Sigmoid colon (tissue), 7 donors: ENCODE results near the gene ARID3C. TPM values are rescaled to one million over a fixed set of nuclear protein-coding genes. Genes with fewer than 3 reads are reported as not detected.

ENCODE experiments used
- DNase-seq: peaks from one replicate; pipeline ENCODE4 v3.0.0-alpha.2; 2019
- H3K27ac ChIP-seq, 4 donors: fragments of 200-600 bp; sonication (generic); one replicate each; pipeline ENCODE4 v1.5.1; 2016 to 2019; ENCODE audit warnings: mild to moderate bottlenecking in 1 of 4
- H3K27me3 ChIP-seq, 3 donors: fragments of 200-600 bp; sonication (generic); one replicate each; pipeline ENCODE4 v1.5.1; 2019; ENCODE audit warnings: mild to moderate bottlenecking in 1 of 3
- H3K36me3 ChIP-seq, 4 donors: fragments of 200-600 bp; sonication (generic); one replicate each; pipeline ENCODE4 v1.5.1; 2016 to 2019
- H3K4me1 ChIP-seq, 4 donors: fragments of 200-600 bp; sonication (generic); one replicate each; pipeline ENCODE4 v1.5.1; 2017 to 2019
- H3K4me3 ChIP-seq, 4 donors: fragments of 200-600 bp; sonication (generic); one replicate each; pipeline ENCODE4 v1.5.1; 2017 to 2019; ENCODE audit warnings: mild to moderate bottlenecking in 2 of 4, moderate library complexity in 1 of 4
- H3K9me3 ChIP-seq, 4 donors: fragments of 200-600 bp in 3 of 4; sonication (generic) in 3 of 4; one replicate each; pipeline versions ENCODE4 v1.5.1 to v1.6.1; 2013 to 2019
- CTCF ChIP-seq, 4 experiments: fragments of 450-650 bp in 3 of 4; fragments of 200-600 bp in 1 of 4; IDR thresholded peaks; one replicate each; pipeline ENCODE4 v1.5.1; 2016 to 2019; ENCODE audit warnings: antibody characterized with exemption in 4 of 4, mild to moderate bottlenecking in 3 of 4, moderate library complexity in 2 of 4
- EP300 ChIP-seq, 4 donors: sonication (generic); formaldehyde crosslinking; IDR thresholded peaks; one replicate each; pipeline ENCODE4 v1.6.1; 2017; ENCODE audit warnings: antibody characterized with exemption in 4 of 4
- POLR2A ChIP-seq, 2 donors: fragments of 450-650 bp; IDR thresholded peaks; one replicate each; pipeline ENCODE4 v1.6.1; 2016; ENCODE audit warnings: antibody characterized with exemption in 2 of 2, mild to moderate bottlenecking in 2 of 2, moderate library complexity in 2 of 2
- POLR2AphosphoS5 ChIP-seq, 4 donors: sonication (generic); formaldehyde crosslinking; IDR thresholded peaks; one replicate each; pipeline ENCODE4 v1.6.1; 2017; ENCODE audit warnings: antibody characterized with exemption in 4 of 4
- WGBS, 2 donors: extraction: QIAGEN DNeasy Blood & Tissue Kit; methylation state at CpG; one replicate each; pipeline ENCODE4 v1.1.7; 2013; 5-methylcytosine and 5-hydroxymethylcytosine counted together
- intact Hi-C: fragments of 100-400 bp; cut with DNase I; formaldehyde crosslinking; loops from one replicate; pipeline ENCODE4 v1.15.1; 2023
- polyA plus RNA-seq, 3 donors: library from polyadenylated mRNA; stranded (reverse); fragments of 200-250 nt; gene quantifications; one replicate each; pipeline ENCODE4 v1.2.3, GENCODE V29; 2013
- total RNA-seq, 4 donors: library from RNA; depleted of rRNA; stranded (reverse); fragments of >200 nt; gene quantifications; one replicate each; pipeline ENCODE4 v1.1.0, GENCODE V29; 2016
- donor health status: healthy with polysubstance abuse.
- donor health status: Bipolar disorder and iron deficiency.
- donor health status: healthy.

ARID3C gene
- total and polyA plus RNA-seq, 7 donors = 0.06 TPM; not detected in 6

DNA sequence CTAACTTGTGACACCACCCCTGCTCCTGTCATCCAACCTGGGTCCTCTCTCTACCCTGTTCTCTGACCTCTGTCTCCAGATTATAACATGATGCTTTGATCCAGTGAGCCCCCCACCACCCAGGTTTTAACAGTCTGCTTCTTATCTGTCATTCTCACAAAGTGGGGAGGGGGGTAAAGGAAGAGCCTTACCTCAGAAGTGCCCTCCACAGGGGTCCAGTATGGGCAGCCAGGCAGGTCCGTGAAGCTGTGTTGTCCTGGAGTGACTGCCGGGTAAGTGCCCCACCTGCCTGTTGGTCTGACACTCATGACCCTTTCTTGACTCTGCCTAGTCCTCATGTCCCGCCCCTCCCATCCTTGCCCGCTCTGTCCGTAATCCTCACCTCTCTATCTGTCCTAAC lies 26.5 kb upstream of the ARID3C start:
- Histone ChIP-seq H3K4me3 (peak overlapping the region in 1 of 4 donors; percentile 2), H3K4me1 (peaks cover 0 to 61% (median 50%) of the 10 kb centered on the region in 4 donors), H3K27ac (peak overlapping the region; percentile 83 to 91 (median 88)), H3K36me3 (peaks cover 0 to 30% (median 8%) of the 10 kb centered on the region in 4 donors), H3K27me3 (no peaks in the 10 kb centered on the region), H3K9me3 (no peaks in the 10 kb centered on the region)
- DNase-seq = no peak
- TF ChIP-seq POLR2AphosphoS5 (IDR thresholded peaks at IDR 0.05) = no peak
- no peak for TF ChIP-seq CTCF (IDR thresholded peaks at IDR 0.05)
- TF ChIP-seq POLR2A (IDR thresholded peaks at IDR 0.05) = no peak
- TF ChIP-seq EP300 (IDR thresholded peaks at IDR 0.05) = no peak
- intact Hi-C loops = no loop called here
- 84 to 87% methylated on average over 5 of the region's 5 CpGs for WGBS, 2 donors

DNA sequence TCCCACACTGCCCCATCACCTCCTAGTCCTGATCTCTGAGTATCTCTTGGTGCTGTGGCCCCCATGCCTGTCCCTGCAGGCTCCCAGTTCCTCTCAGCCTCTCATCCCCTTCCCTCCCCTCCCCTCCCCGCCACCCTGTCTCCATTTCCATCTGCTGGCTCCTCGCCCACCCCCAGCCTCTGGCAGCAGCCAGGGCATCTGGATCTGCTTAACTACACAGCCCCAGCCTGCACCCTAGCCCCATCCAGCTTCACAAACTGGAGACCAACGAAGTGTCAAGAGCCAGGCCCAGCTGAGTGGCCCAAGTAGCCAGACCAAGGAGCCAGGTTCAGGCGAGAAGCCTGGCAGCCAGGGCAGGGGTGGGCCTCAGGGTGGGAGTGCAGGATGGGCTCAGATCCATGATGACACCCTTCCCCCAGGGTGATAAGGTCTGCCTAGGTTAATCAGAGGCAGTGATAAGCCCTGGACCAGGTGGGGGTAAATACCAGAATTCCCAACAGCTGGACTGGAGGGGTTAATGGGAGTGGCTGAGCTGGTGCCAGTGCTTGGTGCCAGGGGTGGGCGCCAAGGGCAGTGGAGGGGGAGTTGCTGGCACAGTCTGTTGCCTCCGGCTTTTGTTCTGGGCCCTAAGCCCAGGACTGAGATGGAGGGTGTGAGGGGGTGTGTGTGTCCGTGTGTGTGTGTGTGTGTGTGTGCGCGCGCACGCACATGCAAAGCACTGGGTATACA lies 25.6 kb upstream of the ARID3C start:
- peak overlapping the region in 2 of 4 donors; percentile 11 to 56 for H3K4me3 ChIP-seq
- H3K9me3 ChIP-seq = no peaks in the 10 kb centered on the region
- intact Hi-C loops = loop anchor here (5.0 kb wide), 1 partner anchor 338 kb away; no protein-coding TSS in a partner anchor
- peak overlapping the region; percentile 83 to 91 (median 88) for H3K27ac ChIP-seq
- TF ChIP-seq POLR2A (IDR thresholded peaks at IDR 0.05) (no peak), CTCF (IDR thresholded peaks at IDR 0.05) (no peak), EP300 (IDR thresholded peaks at IDR 0.05) (peak in 1 of 4 donors; percentile 54), POLR2AphosphoS5 (IDR thresholded peaks at IDR 0.05) (peak; percentile 41 to 82 (median 72))
- peaks cover 0 to 61% (median 50%) of the 10 kb centered on the region in 4 donors for H3K4me1 ChIP-seq
- peaks cover 3 to 30% (median 9%) of the 10 kb centered on the region in 4 donors for H3K36me3 ChIP-seq
- no peaks in the 10 kb centered on the region for H3K27me3 ChIP-seq
- DNase-seq = peak; percentile 95
- 69 to 72% methylated on average over 11 of the region's 11 CpGs for WGBS, 2 donors

DNA sequence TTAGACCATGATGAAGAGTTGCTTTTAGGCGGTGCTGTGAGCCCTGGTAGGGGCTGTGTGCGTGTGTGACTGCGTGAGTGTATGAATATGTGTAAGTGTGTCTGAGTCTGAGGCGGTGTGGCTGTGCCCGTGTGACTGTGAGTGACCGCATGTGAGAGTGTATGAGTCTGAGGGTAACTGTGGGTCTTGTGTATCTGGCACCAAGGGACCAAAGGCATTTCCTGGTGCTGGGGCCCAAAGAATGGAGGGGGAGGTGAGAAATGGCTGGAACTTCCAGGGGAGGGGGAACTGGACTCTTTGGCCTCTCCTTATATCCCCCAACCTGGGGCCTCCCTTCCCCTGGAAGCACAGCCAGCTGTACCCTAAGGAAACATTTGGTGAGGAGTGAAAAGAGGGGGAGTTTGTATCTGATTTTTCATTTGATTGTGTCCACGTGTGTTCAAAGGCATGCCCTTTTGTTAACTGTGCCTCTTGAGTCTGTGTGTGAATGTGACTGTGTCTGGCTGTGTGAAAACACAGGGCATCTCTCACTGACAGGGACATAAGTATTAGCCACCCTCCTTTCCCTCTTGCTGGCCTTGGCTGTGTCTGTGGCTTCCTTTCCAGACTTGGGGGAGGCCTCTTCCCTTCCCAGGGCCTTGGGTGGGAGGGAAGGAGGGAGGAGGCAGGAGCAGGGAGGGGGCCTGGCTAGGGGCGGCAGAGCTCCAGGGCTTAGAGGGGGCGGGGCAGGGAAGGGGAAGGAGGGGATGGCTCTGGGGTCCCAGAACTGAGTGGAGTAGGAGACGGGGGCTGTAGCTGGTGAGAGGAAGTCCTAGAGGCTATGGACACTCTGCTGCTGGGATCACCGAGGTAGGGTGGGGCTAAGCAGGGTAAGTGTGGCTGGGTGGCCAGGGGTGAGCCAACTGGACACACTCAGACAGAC lies 24.5 kb upstream of the ARID3C start:
- H3K4me1 ChIP-seq = peaks cover 0 to 67% (median 56%) of the 10 kb centered on the region in 4 donors
- WGBS, 2 donors = 57 to 61% methylated on average over 11 of the region's 11 CpGs
- no peaks in the 10 kb centered on the region for H3K27me3 ChIP-seq
- no peaks in the 10 kb centered on the region for H3K9me3 ChIP-seq
- H3K36me3 ChIP-seq = peaks cover 5 to 38% (median 16%) of the 10 kb centered on the region in 4 donors
- intact Hi-C loops = loop anchor here (5.0 kb wide), 1 partner anchor 339 kb away; no protein-coding TSS in a partner anchor
- TF ChIP-seq EP300 (IDR thresholded peaks at IDR 0.05) (no peak), POLR2A (IDR thresholded peaks at IDR 0.05) (no peak), POLR2AphosphoS5 (IDR thresholded peaks at IDR 0.05) (peak in 2 of 4 donors; percentile 14 to 52)
- DNase-seq = peak; percentile 75
- peak overlapping the region in 3 of 4 donors; percentile 48 to 56 (median 52) for H3K4me3 ChIP-seq
- H3K27ac ChIP-seq = peak overlapping the region; percentile 83 to 91 (median 88)

- WGBS, 2 donors = 20 to 44% methylated on average over 5 of the region's 5 CpGs
- intact Hi-C loops = loop anchor here (5.0 kb wide), 1 partner anchor 340 kb away; no protein-coding TSS in a partner anchor
- peaks cover 0 to 75% (median 64%) of the 10 kb centered on the region in 4 donors for H3K4me1 ChIP-seq
- H3K4me3 ChIP-seq = peak overlapping the region; percentile 43 to 56 (median 50)
- H3K27ac ChIP-seq = peak overlapping the region; percentile 83 to 91 (median 88)
- peaks cover 5 to 34% (median 17%) of the 10 kb centered on the region in 4 donors for H3K36me3 ChIP-seq
- H3K27me3 ChIP-seq = no peaks in the 10 kb centered on the region
- TF ChIP-seq EP300 (IDR thresholded peaks at IDR 0.05) = no peak
- TF ChIP-seq POLR2A (IDR thresholded peaks at IDR 0.05) = no peak
- H3K9me3 ChIP-seq = no peaks in the 10 kb centered on the region
- DNase-seq = no peak
Measured at GRCh38 chr9:34652602-34653000, 23.7 kb upstream of the ARID3C start.

DNA sequence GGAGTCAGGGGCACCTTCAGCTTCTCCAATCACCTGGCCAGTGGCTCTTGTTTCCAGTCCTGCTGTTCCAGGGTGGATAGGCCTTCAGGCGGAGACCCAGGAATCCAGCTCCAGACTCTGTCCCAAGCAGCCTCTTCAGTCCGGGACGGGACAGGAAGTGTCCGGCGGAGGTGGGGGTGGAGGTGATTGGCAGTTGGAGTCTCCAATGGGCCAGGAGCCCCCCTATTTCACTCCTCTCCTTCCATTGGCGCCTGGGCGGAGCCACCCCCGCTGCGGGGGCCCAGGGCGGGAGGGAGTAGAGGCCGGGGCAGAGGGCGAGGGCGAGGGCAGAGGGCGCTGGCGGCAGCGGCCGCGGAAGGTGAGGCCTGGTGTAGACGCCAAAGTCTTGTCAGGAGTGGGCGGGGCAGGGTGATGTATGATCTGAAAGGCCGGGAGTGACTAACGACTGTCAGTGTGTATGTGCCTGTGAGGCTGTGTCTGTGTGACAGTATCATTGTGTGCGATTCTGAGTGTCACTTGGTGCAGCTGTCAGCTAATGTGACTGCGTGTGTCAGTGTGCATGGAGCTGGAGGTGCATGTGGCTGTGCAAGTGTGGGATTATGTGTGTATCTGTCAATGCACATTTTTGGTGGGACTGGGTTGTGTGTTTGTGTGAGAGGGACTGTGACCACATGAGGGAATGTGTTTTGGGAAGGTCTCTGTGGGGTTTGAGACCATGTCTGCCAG lies 23.2 kb upstream of the ARID3C start, which contains the start of gene IL11RA:
IL11RA (plus strand) TSS at position 310 of the 726 bp plus-strand sequence. CDS start 3,033 bp downstream, outside the sequence.
- peak within 1 kb of the TSS; percentile 83 to 91 (median 88) for H3K27ac ChIP-seq
- intact Hi-C loops = loop anchor here (5.0 kb wide), 1 partner anchor 340 kb away; no protein-coding TSS in a partner anchor
- H3K36me3 ChIP-seq = peaks cover 5 to 29% (median 14%) of the 10 kb centered on the region in 4 donors
- H3K4me3 ChIP-seq = peak within 1 kb of the TSS; percentile 43 to 56 (median 50)
- peak; percentile 97 for DNase-seq
- no peaks in the 10 kb centered on the region for H3K27me3 ChIP-seq
- peaks cover 0 to 80% (median 69%) of the 10 kb centered on the region in 4 donors for H3K4me1 ChIP-seq
- no peaks in the 10 kb centered on the region for H3K9me3 ChIP-seq
- 6 to 28% methylated on average over 24 of the region's 24 CpGs for WGBS, 2 donors
- TF ChIP-seq EP300 (IDR thresholded peaks at IDR 0.05) (no peak), POLR2A (IDR thresholded peaks at IDR 0.05) (peak in 1 of 2 donors; percentile 47), POLR2AphosphoS5 (IDR thresholded peaks at IDR 0.05) (peak; percentile 41 to 84 (median 74)), CTCF (IDR thresholded peaks at IDR 0.05) (no peak)
